Astrocyte of the spinal cord (primary cell): ENCODE measurements around the gene KCNN1.

Experiments used
- DNase-seq: peaks from one replicate; pipeline ENCODE4 v3.0.0; 2011; ENCODE audit warnings: low read depth, low spot score
- H3K4me3 ChIP-seq: 2 replicates; pipeline ENCODE4 v1.5.1; 2011; ENCODE audit warnings: low read depth, mild to moderate bottlenecking, low read length, moderate library complexity
- CTCF ChIP-seq: IDR thresholded peaks from 2 replicates; pipeline ENCODE4 v1.5.1; 2012; ENCODE audit warnings: low read depth, mild to moderate bottlenecking, low read length, inconsistent platforms
- in situ Hi-C: cut with HindIII; loops from 2 replicates; pipeline ENCODE4 v1.10.0; 2017; ENCODE audit warnings: low sequenced_read_pairs

KCNN1 gene

GRCh38 chr19:17963936-17964691 is 2.8 kb upstream of the KCNN1 start:
- no peak for DNase-seq
- no peak for TF ChIP-seq CTCF
- H3K4me3 ChIP-seq = no peak overlapping the region
- in situ Hi-C loops = no loop called here

- DNase-seq = no peak
- TF ChIP-seq CTCF = no peak
- in situ Hi-C loops = no loop called here
- no peak overlapping the region for H3K4me3 ChIP-seq
Measured at GRCh38 chr19:17965370-17966128, 1.4 kb upstream of the KCNN1 start.

- DNase-seq = no peak
- no peak overlapping the region for H3K4me3 ChIP-seq
- in situ Hi-C loops = no loop called here
- no peak for TF ChIP-seq CTCF
Measured at GRCh38 chr19:17966129-17966483, 801 bp upstream of the KCNN1 start.

GRCh38 chr19:17967257-17968051 is 547 bp downstream of the KCNN1 start:
- H3K4me3 ChIP-seq = no peak overlapping the region
- no peak for TF ChIP-seq CTCF
- DNase-seq = no peak
- in situ Hi-C loops = no loop called here

GRCh38 chr19:17968362-17968761 is 1.5 kb downstream of the KCNN1 start:
- TF ChIP-seq CTCF = no peak
- in situ Hi-C loops = no loop called here
- no peak for DNase-seq
- no peak overlapping the region for H3K4me3 ChIP-seq

GRCh38 chr19:17969096-17969792 is 2.3 kb downstream of the KCNN1 start:
- H3K4me3 ChIP-seq = no peak overlapping the region
- in situ Hi-C loops = no loop called here
- no peak for TF ChIP-seq CTCF
- no peak for DNase-seq
